HepG2 (cell line): Measurements from ENCODE around the gene IL17RB. TPM values are rescaled to one million over a fixed set of nuclear protein-coding genes. Genes with fewer than 3 reads are reported as not detected.

Source experiments
- ASH2L ChIP-seq: fragments of 300-600, 200-600 bp; sonication (generic); IDR thresholded peaks from 2 replicates; pipeline ENCODE4 v1.7.0; 2017; ENCODE audit warnings: low read depth, mild to moderate bottlenecking, moderate library complexity, mixed read lengths, low read length; ENCODE audit not compliant: insufficient read length
- HNF4A ChIP-seq: sonication (generic); formaldehyde crosslinking; IDR thresholded peaks from 2 replicates; pipeline ENCODE4 v1.4.0; 2020; ENCODE audit warnings: missing genetic modification reagents
- IRF2 ChIP-seq: IDR thresholded peaks from 2 replicates; pipeline ENCODE4 v1.6.1; 2018; ENCODE audit warnings: missing genetic modification reagents, missing compliant biosample characterization
- RXRA ChIP-seq: sonication (generic); formaldehyde crosslinking; IDR thresholded peaks from 2 replicates; pipeline ENCODE4 v1.5.1; 2020; ENCODE audit warnings: missing genetic modification reagents
- SALL2 ChIP-seq: sonication (generic); formaldehyde crosslinking; IDR thresholded peaks from 2 replicates; pipeline ENCODE4 v1.8.1; 2023; ENCODE audit warnings: mild to moderate bottlenecking, missing genetic modification reagents, inconsistent platforms
- ZFAT ChIP-seq: sonication (generic); formaldehyde crosslinking; conservative IDR thresholded peaks from 2 replicates; pipeline ENCODE4 v1.8.1; 2023; ENCODE audit warnings: missing genetic modification reagents, inconsistent platforms
- ZNF234 ChIP-seq: sonication (generic); formaldehyde crosslinking; conservative IDR thresholded peaks from 2 replicates; pipeline ENCODE4 v1.5.1; 2020; ENCODE audit warnings: mild to moderate bottlenecking, missing genetic modification reagents
- ZNF574 ChIP-seq: sonication (generic); formaldehyde crosslinking; IDR thresholded peaks from 2 replicates; pipeline ENCODE4 v1.4.0; 2020; ENCODE audit warnings: missing genetic modification reagents
- ZNF652 ChIP-seq: IDR thresholded peaks from 2 replicates; pipeline ENCODE4 v1.6.1; 2016; ENCODE audit warnings: low read depth, borderline replicate concordance
- ZNF720 ChIP-seq: sonication (generic); formaldehyde crosslinking; IDR thresholded peaks from 2 replicates; pipeline ENCODE4 v1.4.0; 2020; ENCODE audit warnings: missing genetic modification reagents
- ZSCAN9 ChIP-seq: IDR thresholded peaks from 2 replicates; pipeline ENCODE4 v1.6.1; 2016; ENCODE audit warnings: borderline replicate concordance
- polyA plus RNA-seq, 8 experiments: library from polyadenylated mRNA; depleted of rRNA in 3 of 8; stranded (reverse) in 7 of 8; unstranded in 1 of 8; fragments of >200 nt; fragmentation: Illumina TruSeq in 4 of 8; extraction: Trizol in 4 of 8; gene quantifications; 2 replicates each; pipeline versions ENCODE4 v1.2.1 to v1.2.3, GENCODE V29; 2011 to 2016; ENCODE audit warnings: low read depth in 4 of 8, missing spikeins in 1 of 8, mixed read lengths in 1 of 8; ENCODE audit not compliant: insufficient read depth in 1 of 8
- total RNA-seq, 5 experiments: library from RNA; depleted of rRNA; stranded (reverse); fragments of >200 nt; fragmentation: Illumina TruSeq; extraction: Trizol; gene quantifications; 2 replicates each; pipeline ENCODE4 v1.2.3, GENCODE V29; 2016; ENCODE audit warnings: low read depth in 1 of 5
- TF ChIP-seq, protein P1 (sequence below): sonication (generic); formaldehyde crosslinking; IDR thresholded peaks from 2 replicates; pipeline ENCODE4 v1.8.0; 2022; ENCODE audit warnings: mild to moderate bottlenecking, missing genetic modification reagents; ENCODE audit not compliant: insufficient replicate concordance
- TF ChIP-seq, protein P2 (sequence below): sonication (generic); formaldehyde crosslinking; IDR thresholded peaks from 2 replicates; pipeline ENCODE4 v1.8.1; 2023; ENCODE audit warnings: missing genetic modification reagents, inconsistent platforms, borderline replicate concordance
- TF ChIP-seq, protein P3 (sequence below): sonication (generic); formaldehyde crosslinking; IDR thresholded peaks from 2 replicates; pipeline ENCODE4 v1.4.0; 2020; ENCODE audit warnings: mild to moderate bottlenecking, missing genetic modification reagents, borderline replicate concordance
- TF ChIP-seq, protein P4 (sequence below): sonication (generic); formaldehyde crosslinking; IDR thresholded peaks from 2 replicates; pipeline ENCODE4 v1.4.0; 2020; ENCODE audit warnings: missing genetic modification reagents

Gene IL17RB
- total and polyA plus RNA-seq, 2 of the 13 experiments (the other 11 are each of a cell fraction or from before 2014, with no cell fraction given): 130 to 190 TPM

GRCh38 chr3:53881691-53882593 lies 35.6 kb downstream of the IL17RB start, which contains the start of gene ACTR8 (continued):
- TF ChIP-seq ZNF574 (peak; percentile 64), ZNF234 (no peak), ZNF720 (CRISPR knock-in tag) (no peak), HNF4A (no peak), ZSCAN9 (CRISPR knock-in tag) (peak; percentile 35; the same call in 1 of the 2 replicates), ZNF652 (CRISPR knock-in tag) (0 out of 2 replicates have a peak, but pooled peaks have one; percentile 2), ASH2L (peak; percentile 84), IRF2 (CRISPR knock-in tag) (peak; percentile 86; the same call in 1 of the 2 replicates), SALL2 (peak; percentile 41; the same call in 1 of the 2 replicates), RXRA (CRISPR knock-in tag) (peak; percentile 77), ZFAT (CRISPR knock-in tag) (no peak)
- TF ChIP-seq, protein P1, sequence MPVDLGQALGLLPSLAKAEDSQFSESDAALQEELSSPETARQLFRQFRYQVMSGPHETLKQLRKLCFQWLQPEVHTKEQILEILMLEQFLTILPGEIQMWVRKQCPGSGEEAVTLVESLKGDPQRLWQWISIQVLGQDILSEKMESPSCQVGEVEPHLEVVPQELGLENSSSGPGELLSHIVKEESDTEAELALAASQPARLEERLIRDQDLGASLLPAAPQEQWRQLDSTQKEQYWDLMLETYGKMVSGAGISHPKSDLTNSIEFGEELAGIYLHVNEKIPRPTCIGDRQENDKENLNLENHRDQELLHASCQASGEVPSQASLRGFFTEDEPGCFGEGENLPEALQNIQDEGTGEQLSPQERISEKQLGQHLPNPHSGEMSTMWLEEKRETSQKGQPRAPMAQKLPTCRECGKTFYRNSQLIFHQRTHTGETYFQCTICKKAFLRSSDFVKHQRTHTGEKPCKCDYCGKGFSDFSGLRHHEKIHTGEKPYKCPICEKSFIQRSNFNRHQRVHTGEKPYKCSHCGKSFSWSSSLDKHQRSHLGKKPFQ (CRISPR knock-in tag): no peak
- TF ChIP-seq, protein P2, sequence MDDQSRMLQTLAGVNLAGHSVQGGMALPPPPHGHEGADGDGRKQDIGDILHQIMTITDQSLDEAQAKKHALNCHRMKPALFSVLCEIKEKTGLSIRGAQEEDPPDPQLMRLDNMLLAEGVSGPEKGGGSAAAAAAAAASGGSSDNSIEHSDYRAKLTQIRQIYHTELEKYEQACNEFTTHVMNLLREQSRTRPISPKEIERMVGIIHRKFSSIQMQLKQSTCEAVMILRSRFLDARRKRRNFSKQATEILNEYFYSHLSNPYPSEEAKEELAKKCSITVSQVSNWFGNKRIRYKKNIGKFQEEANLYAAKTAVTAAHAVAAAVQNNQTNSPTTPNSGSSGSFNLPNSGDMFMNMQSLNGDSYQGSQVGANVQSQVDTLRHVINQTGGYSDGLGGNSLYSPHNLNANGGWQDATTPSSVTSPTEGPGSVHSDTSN (CRISPR knock-in tag): 0 out of 2 replicates have a peak, but pooled peaks have one; percentile 19
- TF ChIP-seq, protein P3, sequence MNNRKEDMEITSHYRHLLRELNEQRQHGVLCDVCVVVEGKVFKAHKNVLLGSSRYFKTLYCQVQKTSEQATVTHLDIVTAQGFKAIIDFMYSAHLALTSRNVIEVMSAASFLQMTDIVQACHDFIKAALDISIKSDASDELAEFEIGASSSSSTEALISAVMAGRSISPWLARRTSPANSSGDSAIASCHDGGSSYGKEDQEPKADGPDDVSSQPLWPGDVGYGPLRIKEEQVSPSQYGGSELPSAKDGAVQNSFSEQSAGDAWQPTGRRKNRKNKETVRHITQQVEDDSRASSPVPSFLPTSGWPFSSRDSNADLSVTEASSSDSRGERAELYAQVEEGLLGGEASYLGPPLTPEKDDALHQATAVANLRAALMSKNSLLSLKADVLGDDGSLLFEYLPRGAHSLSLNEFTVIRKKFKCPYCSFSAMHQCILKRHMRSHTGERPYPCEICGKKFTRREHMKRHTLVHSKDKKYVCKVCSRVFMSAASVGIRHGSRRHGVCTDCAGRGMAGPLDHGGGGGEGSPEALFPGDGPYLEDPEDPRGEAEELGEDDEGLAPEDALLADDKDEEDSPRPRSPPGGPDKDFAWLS (CRISPR knock-in tag): no peak
- TF ChIP-seq, protein P4, sequence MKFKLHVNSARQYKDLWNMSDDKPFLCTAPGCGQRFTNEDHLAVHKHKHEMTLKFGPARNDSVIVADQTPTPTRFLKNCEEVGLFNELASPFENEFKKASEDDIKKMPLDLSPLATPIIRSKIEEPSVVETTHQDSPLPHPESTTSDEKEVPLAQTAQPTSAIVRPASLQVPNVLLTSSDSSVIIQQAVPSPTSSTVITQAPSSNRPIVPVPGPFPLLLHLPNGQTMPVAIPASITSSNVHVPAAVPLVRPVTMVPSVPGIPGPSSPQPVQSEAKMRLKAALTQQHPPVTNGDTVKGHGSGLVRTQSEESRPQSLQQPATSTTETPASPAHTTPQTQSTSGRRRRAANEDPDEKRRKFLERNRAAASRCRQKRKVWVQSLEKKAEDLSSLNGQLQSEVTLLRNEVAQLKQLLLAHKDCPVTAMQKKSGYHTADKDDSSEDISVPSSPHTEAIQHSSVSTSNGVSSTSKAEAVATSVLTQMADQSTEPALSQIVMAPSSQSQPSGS (CRISPR knock-in tag): peak; percentile 33; the same call in 1 of the 2 replicates
